ENCODE measurements around the gene FAM241A.

Gene FAM241A

DNA sequence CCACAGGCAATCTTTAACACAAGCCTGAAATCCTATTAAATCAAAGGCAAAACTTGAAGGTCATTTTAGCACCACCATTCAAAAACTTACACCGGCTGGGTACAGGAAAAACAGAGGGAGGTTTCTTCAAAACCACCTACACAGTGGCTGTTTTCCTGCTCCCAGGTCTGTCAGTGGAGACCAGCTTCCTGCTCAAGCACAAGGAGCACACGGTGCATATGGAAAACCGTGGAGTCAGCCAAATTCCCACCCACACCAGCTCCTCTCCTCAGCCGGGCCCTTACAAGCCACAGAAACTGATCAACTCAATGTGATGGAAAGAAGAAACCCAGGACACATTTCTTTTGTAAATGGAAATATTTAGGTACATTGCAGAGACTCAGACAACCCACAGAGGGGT, 14.3 kb upstream of the FAM241A start:
- Histone ChIP-seq H4K20me1 (ENCODE audit: insufficient read depth, low read length) (no peaks in the 10 kb centered on the region), H3K4me1 (ENCODE audit: insufficient read depth, low read length, severe bottlenecking) (no peaks in the 10 kb centered on the region), H3K9me3 (ENCODE audit: low read length) (no peaks in the 10 kb centered on the region), H3K9me2 (ENCODE audit: low read depth, low read length) (no peaks in the 10 kb centered on the region), H3K4me2 (ENCODE audit: low read length) (no peak overlapping the region), H3K27ac (ENCODE audit: low read depth, low read length, poor library complexity, severe bottlenecking) (no peak overlapping the region), H2AFZ (ENCODE audit: low read length) (no peak overlapping the region), H3K79me2 (ENCODE audit: insufficient read depth, low read length) (no peaks in the 10 kb centered on the region), H3F3A (ENCODE audit: insufficient read depth, low read length) (no peaks in the 10 kb centered on the region), H3K4me3 (ENCODE audit: low read depth, low read length, poor library complexity, severe bottlenecking) (no peak overlapping the region), H3K9ac (ENCODE audit: low read length) (no peak overlapping the region), H3K27me3 (ENCODE audit: insufficient read depth, low read length) (no peaks in the 10 kb centered on the region), H3K36me3 (ENCODE audit: insufficient read depth, low read length) (no peaks in the 10 kb centered on the region)
- TF ChIP-seq, protein P1, sequence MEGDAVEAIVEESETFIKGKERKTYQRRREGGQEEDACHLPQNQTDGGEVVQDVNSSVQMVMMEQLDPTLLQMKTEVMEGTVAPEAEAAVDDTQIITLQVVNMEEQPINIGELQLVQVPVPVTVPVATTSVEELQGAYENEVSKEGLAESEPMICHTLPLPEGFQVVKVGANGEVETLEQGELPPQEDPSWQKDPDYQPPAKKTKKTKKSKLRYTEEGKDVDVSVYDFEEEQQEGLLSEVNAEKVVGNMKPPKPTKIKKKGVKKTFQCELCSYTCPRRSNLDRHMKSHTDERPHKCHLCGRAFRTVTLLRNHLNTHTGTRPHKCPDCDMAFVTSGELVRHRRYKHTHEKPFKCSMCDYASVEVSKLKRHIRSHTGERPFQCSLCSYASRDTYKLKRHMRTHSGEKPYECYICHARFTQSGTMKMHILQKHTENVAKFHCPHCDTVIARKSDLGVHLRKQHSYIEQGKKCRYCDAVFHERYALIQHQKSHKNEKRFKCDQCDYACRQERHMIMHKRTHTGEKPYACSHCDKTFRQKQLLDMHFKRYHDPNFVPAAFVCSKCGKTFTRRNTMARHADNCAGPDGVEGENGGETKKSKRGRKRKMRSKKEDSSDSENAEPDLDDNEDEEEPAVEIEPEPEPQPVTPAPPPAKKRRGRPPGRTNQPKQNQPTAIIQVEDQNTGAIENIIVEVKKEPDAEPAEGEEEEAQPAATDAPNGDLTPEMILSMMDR (IDR thresholded peaks at IDR 0.05; ENCODE audit: low read length), result no peak
- TF ChIP-seq EZH2 (IDR thresholded peaks at IDR 0.05; ENCODE audit: borderline replicate concordance, low read length), result no peak

DNA sequence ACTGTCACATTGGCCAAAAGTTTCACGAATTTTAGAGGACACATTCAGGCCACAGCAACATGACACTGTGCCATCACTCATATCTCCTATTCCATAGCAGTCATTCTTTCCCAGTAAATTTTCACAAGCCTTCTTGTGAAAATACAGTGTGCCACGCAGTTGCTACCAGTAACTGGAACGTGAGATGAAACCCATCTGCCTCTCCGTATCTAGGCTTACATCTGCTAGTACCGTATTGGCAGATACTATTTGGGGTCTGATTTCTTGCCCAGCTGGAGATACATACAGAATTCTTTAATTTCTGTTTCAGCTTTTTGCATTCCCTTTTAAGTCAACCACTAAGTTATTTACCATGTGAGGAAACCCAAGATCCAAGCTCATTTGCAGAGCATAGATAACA, 8.7 kb upstream of the FAM241A start:
- no peaks in the 10 kb centered on the region for H3K36me3 ChIP-seq (ENCODE audit: insufficient read depth, low read length)
- no peaks in the 10 kb centered on the region for H3F3A ChIP-seq (ENCODE audit: insufficient read depth, low read length)
- no peak overlapping the region for H2AFZ ChIP-seq (ENCODE audit: low read length)
- H3K27me3 ChIP-seq (ENCODE audit: insufficient read depth, low read length), result no peaks in the 10 kb centered on the region
- no peaks in the 10 kb centered on the region for H3K79me2 ChIP-seq (ENCODE audit: insufficient read depth, low read length)
- H3K4me2 ChIP-seq (ENCODE audit: low read length), result no peak overlapping the region
- H3K27ac ChIP-seq (ENCODE audit: low read depth, low read length, poor library complexity, severe bottlenecking), result no peak overlapping the region
- no peaks in the 10 kb centered on the region for H3K9me2 ChIP-seq (ENCODE audit: low read depth, low read length)
- no peaks in the 10 kb centered on the region for H3K9me3 ChIP-seq (ENCODE audit: low read length)
- TF ChIP-seq, protein P1 (IDR thresholded peaks at IDR 0.05; ENCODE audit: low read length), result no peak
- no peak for TF ChIP-seq EZH2 (IDR thresholded peaks at IDR 0.05; ENCODE audit: borderline replicate concordance, low read length)
- H3K9ac ChIP-seq (ENCODE audit: low read length), result no peak overlapping the region
- no peak overlapping the region for H3K4me3 ChIP-seq (ENCODE audit: low read depth, low read length, poor library complexity, severe bottlenecking)
- no peaks in the 10 kb centered on the region for H4K20me1 ChIP-seq (ENCODE audit: insufficient read depth, low read length)
- no peaks in the 10 kb centered on the region for H3K4me1 ChIP-seq (ENCODE audit: insufficient read depth, low read length, severe bottlenecking)

DNA sequence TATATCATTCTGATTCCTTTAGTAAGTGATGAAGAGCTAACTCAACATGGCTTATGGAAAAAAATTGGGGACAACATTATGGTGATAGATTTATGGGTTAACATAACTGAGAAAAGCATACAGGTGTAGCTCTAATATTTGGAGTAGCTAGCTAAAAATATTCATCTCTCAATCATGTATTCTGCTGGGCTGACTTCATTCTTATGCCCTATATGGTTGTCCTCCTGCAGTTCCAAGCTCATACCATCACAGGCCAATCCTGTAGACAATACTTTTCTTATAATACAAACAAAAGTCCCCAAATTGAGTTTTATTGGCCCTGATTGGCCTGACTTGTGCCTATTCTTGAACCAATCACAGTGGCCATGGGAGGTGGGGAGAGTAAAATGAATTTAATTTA, 6.7 kb upstream of the FAM241A start:
- no peaks in the 10 kb centered on the region for H4K20me1 ChIP-seq (ENCODE audit: insufficient read depth, low read length)
- TF ChIP-seq, protein P1 (IDR thresholded peaks at IDR 0.05; ENCODE audit: low read length), result no peak
- TF ChIP-seq EZH2 (IDR thresholded peaks at IDR 0.05; ENCODE audit: borderline replicate concordance, low read length), result no peak
- H3K4me2 ChIP-seq (ENCODE audit: low read length), result no peak overlapping the region
- no peaks in the 10 kb centered on the region for H3K27me3 ChIP-seq (ENCODE audit: insufficient read depth, low read length)
- no peak overlapping the region for H2AFZ ChIP-seq (ENCODE audit: low read length)
- no peaks in the 10 kb centered on the region for H3K36me3 ChIP-seq (ENCODE audit: insufficient read depth, low read length)
- H3K4me3 ChIP-seq (ENCODE audit: low read depth, low read length, poor library complexity, severe bottlenecking), result no peak overlapping the region
- H3K9me2 ChIP-seq (ENCODE audit: low read depth, low read length), result no peaks in the 10 kb centered on the region
- no peaks in the 10 kb centered on the region for H3K4me1 ChIP-seq (ENCODE audit: insufficient read depth, low read length, severe bottlenecking)
- no peak overlapping the region for H3K9ac ChIP-seq (ENCODE audit: low read length)
- H3K79me2 ChIP-seq (ENCODE audit: insufficient read depth, low read length), result no peaks in the 10 kb centered on the region
- no peaks in the 10 kb centered on the region for H3F3A ChIP-seq (ENCODE audit: insufficient read depth, low read length)
- H3K9me3 ChIP-seq (ENCODE audit: low read length), result no peaks in the 10 kb centered on the region
- no peak overlapping the region for H3K27ac ChIP-seq (ENCODE audit: low read depth, low read length, poor library complexity, severe bottlenecking)

Data from OCI-LY1 (cell line).